Nucleus accumbens (tissue), 56 donors: Measurements from ENCODE around the gene SPINT1.
"Not testable (repeated sequence)": the region's sequence is repeated elsewhere in the genome, so short reads cannot be mapped to it uniquely, and the experiment has no call there.

Experiments used
- DNase-seq, 56 donors: peaks; one replicate each; lab custom pipeline; 2025; lab: John Stamatoyannopoulos, UW

The SPINT1 gene

DNA sequence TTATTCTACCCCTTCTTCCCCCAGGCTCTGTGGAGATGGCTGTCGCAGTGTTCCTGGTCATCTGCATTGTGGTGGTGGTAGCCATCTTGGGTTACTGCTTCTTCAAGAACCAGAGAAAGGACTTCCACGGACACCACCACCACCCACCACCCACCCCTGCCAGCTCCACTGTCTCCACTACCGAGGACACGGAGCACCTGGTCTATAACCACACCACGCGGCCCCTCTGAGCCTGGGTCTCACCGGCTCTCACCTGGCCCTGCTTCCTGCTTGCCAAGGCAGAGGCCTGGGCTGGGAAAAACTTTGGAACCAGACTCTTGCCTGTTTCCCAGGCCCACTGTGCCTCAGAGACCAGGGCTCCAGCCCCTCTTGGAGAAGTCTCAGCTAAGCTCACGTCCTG, 12.9 kb downstream of the SPINT1 start:
- DNase-seq = no peak

GRCh38 chr15:40857601-40858341, 13.9 kb downstream of the SPINT1 start:
- peak in 45 of 56 donors; percentile 6 to 77 (median 42) for DNase-seq

DNA sequence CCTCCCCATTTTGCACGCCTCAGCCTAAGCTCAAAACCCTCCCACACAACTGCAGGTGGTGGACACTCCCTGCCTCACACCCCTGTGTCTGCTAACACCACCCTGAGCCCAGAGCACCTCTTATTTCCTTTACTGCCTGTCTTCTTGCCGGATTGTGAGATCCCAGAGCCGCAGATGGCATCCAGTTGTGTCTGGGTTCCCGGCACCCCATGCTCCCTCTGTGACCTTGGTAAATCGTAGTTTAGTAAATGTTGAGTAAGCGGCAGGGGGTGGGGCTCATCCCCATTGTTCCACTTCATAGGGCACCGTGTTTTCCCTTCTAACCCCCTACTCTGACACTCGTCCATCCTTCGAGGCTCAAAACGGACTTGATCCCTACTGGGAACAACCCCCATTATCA, 14.9 kb downstream of the SPINT1 start:
- DNase-seq = no peak

DNA sequence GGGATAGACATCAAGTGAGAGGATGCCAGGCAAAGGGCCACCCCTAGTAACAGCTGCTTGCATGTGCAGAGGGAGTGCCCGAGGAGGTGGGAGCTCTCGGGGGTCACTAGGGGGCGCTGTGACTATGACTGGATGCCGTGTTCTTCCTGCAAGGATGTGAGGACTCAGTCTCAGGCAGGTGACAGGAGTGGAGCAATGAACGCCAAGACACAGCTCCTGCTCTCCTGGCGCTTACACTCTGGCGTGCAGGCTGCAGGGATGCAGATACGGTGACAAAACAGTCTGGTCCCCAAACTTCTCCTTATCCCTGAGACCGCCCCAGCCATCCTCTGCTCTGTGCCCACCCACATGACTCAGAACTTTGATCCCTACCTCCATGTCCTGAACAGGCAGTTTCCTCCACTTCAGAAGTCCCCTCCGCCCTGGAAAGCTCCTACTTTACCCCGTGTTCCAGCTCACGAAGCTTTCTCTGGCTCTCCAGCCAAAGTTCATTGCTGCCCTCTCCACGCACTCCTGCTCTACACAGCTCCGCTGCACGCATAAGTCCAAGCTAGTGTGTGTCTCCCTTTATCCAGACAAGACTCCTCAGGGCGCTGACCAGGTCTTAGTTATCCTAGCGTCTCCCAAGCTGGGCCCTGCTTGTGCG, 15.5 kb downstream of the SPINT1 start:
- peak in 38 of 56 donors; percentile 4 to 70 (median 26) for DNase-seq

DNA sequence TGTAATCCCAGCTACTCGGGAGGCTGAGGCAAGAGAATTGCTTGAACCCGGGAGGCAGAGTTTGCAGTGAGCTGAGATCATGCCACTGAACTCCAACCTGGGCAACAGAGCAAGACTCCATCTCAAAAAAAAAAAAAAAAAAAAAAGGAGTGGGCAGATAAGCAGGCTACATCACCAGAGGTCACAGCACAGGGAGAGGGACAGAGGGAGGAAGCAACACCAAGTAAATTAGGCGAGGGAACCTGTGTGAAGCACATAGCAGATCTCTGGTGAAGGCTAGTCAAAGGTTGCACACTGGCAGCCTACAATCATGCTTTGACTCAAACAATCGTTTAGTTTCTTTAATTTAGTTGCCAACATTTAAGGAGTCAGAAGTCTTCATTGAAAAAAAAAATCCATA, 17.3 kb downstream of the SPINT1 start:
- not testable (repeated sequence) for DNase-seq

DNA sequence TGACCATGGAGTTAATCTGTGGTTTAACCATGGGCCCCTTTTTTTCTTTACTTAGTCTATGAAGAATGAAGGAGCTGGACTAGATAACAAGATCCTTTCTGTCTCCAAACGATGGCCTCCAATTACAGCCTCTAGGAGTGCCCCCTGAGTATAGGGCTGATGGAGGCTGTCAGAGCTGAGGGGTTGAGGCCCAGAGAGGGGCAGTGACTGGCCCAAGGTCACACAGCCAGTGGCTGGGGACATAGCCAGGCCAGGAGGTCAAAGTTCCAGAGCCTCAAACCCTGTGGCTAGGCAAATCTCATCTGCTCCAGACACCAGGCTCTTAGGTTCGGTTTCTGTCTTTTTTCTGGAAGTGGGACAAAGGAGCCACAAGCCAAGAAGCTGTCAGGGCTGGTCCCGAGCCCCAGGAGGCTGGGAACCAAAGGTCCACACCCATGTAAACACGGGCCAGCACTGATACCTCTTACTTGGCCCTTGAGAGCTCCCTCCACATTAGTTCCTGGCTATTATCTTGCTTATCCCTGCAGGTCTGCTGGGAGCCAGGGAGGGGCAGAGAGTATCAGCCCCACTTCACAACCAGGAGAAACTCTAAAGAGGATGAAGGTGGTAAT, 19.9 kb downstream of the SPINT1 start:
- no peak for DNase-seq

DNA sequence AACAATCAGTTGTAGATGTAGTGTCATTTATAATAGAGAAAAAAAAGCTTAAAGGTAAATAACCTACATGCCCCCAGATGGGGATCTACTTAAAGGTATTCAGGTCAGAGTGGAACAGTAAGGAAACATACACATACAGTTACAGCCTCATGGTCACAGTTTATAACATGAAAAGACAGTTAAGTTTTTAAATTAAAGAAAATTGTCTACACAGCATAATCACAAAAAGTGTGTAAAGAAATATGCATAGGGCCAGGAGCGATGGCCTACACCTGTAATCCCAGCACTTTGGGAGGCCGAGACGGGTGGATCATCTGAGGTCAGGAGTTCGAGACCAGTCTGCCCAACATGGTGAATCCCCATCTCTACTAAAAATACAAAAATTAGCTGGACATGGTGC, 23.4 kb downstream of the SPINT1 start:
- DNase-seq = no peak

- DNase-seq = no peak
Observed at GRCh38 chr15:40869686-40870085, 25.8 kb downstream of the SPINT1 start.

- DNase-seq = no peak
Observed at GRCh38 chr15:40870716-40871115, 26.9 kb downstream of the SPINT1 start.

DNA sequence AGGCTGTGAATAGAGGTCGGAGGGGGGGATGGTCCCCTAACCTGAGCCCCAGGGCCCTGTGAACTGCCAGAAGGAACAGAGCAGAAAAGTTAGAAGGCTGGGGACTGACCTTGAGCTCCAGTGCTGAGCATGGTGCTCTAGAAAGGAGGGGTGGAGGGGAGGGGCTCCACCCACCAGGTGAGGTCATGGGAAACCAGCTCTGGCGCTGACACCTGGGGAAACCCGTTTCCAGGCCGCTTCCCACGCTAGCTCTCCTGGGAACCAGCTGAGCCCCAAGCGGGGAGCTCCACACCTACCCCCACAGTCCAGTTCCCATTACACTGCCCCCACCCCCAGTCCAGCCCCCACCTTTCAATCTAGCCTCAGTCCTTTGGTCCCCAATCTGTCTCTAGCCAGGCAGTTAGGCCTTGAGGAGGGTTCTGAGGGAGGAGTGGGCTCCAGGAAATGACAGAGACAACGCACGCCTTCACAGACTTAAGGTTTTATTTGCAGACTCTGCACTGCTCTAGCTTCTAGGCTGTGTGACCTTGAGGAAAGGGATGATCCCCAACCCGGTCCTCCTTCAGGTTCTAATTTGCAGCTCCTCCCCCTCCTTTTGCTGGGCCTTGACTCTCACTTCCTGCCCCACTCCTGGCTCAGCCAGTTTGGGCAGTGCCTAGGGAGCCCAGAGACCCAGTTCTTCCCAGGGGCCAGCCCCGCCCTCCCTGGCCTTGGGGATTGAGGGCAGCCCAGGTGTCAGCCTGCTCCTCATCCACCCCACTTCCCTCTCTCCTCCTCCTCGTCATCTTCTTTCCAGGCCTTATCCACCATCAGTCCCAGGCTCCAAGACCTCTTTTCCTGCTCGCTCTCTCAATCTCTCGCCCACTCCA, 28.1 kb downstream of the SPINT1 start:
- DNase-seq = no peak

DNA sequence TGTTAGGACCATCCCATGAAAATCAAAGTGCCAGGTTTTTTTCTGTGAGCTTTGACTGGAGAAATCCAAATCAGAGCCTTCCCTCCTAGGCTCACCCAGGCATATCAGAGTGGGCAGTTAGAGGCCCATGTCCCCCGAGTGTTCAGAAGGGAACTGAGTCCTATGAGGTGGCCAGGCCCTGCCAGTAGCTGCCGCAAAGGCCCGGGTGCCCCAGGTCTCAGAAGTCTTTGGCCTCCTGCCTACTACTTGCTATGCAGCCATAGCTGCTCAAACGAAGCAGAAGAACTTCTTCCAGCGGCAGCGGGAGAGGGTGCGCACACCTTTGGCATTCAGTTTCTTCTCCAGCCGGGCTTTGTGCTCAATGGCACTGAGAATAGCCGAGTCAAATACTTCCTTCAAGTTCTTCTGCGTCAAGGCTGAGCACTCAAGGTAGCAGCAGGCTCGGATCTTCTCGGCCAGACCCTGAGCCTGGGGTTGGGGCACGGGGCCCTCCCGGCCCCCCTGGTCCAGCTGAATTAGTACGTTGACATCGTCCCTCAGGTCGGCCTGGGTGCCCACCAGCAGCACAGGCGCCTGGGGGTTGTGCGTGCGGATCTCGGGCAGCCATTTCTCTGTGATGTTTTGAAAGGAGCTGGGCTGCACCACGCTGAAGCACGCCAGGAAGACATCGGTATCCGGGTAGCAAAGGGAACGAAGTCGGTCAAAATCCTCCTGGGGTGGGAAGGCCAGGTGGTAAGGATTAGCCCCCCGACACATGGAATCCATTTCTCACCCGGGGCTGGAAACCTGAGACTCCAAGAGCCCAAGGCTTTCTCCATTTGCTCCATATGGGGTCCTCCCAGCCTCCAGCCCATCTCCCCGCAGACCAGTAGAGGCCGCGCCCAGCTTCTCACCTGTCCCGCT, 29.2 kb downstream of the SPINT1 start:
- DNase-seq = no peak

- peak in 27 of 56 donors; percentile 3 to 68 (median 23) for DNase-seq
Observed at GRCh38 chr15:40873694-40874561, 30.1 kb downstream of the SPINT1 start, which contains the start of gene RHOV. Gene RHOV (minus strand): TSS chr15:40874234. CDS start chr15:40874139, 95 bp downstream.

- DNase-seq = no peak
Observed at GRCh38 chr15:40875991-40876730, 32.3 kb downstream of the SPINT1 start.

DNA sequence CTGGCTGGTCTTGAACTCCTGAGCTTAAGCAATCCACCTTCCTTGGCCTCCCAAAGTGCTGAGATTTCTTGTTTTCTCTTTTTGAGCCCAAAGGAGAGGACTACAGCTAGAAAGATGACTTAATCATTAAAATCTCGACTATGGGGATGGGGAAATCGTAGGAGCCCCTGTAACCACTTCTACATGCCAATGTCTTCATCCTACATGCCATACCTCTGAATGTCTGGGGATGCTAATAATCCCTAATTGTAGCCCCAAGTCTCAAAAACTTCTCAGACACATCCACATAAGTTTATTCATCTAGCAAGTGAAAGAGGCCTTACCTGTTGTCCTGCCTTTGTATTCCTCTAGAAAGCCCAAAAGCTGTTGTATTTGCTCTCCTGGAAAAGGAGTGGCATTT, 33.8 kb downstream of the SPINT1 start:
- no peak for DNase-seq

DNA sequence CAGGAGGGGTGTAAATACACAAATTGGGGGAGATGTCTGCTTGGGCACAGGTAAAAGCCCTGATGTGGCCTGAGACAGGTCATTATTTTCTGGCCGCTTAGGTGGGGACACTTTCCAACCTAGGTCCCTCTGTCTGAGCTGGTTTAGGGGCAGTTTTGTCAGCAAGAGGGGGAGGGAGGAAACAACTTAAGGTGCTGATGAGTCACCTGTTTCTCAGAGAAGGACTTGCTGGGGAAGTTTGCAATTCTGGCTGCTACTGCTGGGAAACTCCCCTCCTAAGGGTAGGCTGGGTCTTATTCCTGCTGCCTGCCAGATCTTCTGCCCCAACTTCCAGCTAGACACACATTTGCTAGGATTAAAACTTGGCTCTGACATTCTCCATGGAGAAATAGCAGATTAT, 34.9 kb downstream of the SPINT1 start:
- no peak for DNase-seq

- DNase-seq = no peak
Observed at GRCh38 chr15:40879609-40880008, 35.8 kb downstream of the SPINT1 start.

DNA sequence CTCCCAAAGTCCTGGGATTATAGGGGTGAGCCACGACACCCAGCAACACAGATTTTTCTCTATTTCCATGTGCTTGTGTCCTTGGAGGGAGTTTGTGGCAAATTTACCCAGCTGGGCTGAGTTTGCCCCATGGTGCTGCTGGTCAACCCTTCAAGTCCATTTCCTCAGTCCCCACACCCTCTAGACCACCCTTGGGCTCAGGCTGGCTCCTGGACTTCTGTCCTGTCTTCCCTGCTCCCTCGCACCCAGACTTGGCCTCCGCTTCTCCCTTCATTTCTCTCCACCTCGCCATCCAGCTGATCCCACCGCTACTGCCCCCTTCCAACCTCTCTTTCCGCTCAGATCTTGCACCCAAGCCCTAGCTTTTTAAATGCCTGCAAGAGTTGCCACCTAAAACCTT, 37.5 kb downstream of the SPINT1 start:
- DNase-seq = no peak

- DNase-seq = no peak
Observed at GRCh38 chr15:40886586-40886985, 42.7 kb downstream of the SPINT1 start.
